Glutamatergic neuron (in vitro differentiated cells): Measurements from ENCODE around the gene SLC66A2. TPM values are rescaled to one million over a fixed set of nuclear protein-coding genes. Genes with fewer than 3 reads are reported as not detected.

ENCODE experiments used
- DNase-seq: peaks from one replicate; pipeline ENCODE4 v3.0.0; 2022
- H3K27ac Mint-ChIP-seq: one replicate; pipeline ENCODE4 v1.8.0; 2020; ENCODE audit warnings: mild to moderate bottlenecking, mixed read lengths, inconsistent platforms; ENCODE audit not compliant: unreplicated experiment
- H3K27me3 Mint-ChIP-seq: one replicate; pipeline ENCODE4 v1.8.0; 2020; ENCODE audit warnings: mild to moderate bottlenecking, moderate library complexity, mixed read lengths, inconsistent platforms; ENCODE audit not compliant: unreplicated experiment
- H3K36me3 Mint-ChIP-seq: one replicate; pipeline ENCODE4 v1.8.0; 2020; ENCODE audit warnings: mild to moderate bottlenecking, mixed read lengths, inconsistent platforms; ENCODE audit not compliant: unreplicated experiment
- H3K4me1 Mint-ChIP-seq: one replicate; pipeline ENCODE4 v1.8.0; 2020; ENCODE audit warnings: mild to moderate bottlenecking, low read depth, mixed read lengths, inconsistent platforms; ENCODE audit not compliant: unreplicated experiment
- H3K4me3 Mint-ChIP-seq: one replicate; pipeline ENCODE4 v1.8.0; 2020; ENCODE audit warnings: mild to moderate bottlenecking, mixed read lengths, inconsistent platforms; ENCODE audit not compliant: unreplicated experiment
- H3K9me3 Mint-ChIP-seq: one replicate; pipeline ENCODE4 v1.8.0; 2020; ENCODE audit warnings: mild to moderate bottlenecking, moderate library complexity, mixed read lengths, inconsistent platforms; ENCODE audit not compliant: unreplicated experiment
- CTCF ChIP-seq: fragments of 200-600 bp; sonication (generic); IDR thresholded peaks from one replicate; pipeline ENCODE4 v1.5.0; 2021; ENCODE audit not compliant: partially characterized antibody, unreplicated experiment
- total RNA-seq: library from RNA; stranded (reverse); fragmentation: NEBNext Ultra II Directional; extraction: Animal tissue kit (Norgen Biotek cat#: 25700); gene quantifications from one replicate; pipeline ENCODE4 v1.2.1, GENCODE V29; 2021; ENCODE audit not compliant: unreplicated experiment

The SLC66A2 gene
- total RNA-seq, 1 donor from 2014 or later = 56.6 TPM

GRCh38 chr18:79988451-79989194 is 37.2 kb upstream of the SLC66A2 start, which contains the start of gene TXNL4A:
Gene TXNL4A, minus strand, starts transcription at chr18:79988563. Its CDS starts 171 bp downstream, at chr18:79988392.
- H3K4me3 Mint-ChIP-seq = peak within 1 kb of the TSS; percentile 95
- peaks cover 7% of the 10 kb centered on the region for H3K9me3 Mint-ChIP-seq
- no peak for TF ChIP-seq CTCF
- H3K27ac Mint-ChIP-seq = peak within 1 kb of the TSS; percentile 97
- DNase-seq = peak; percentile 83
- H3K4me1 Mint-ChIP-seq = peaks cover 16% of the 10 kb centered on the region
- peaks cover 5% of the 10 kb centered on the region for H3K27me3 Mint-ChIP-seq
- H3K36me3 Mint-ChIP-seq = peaks cover 5% of the 10 kb centered on the region

GRCh38 chr18:79988071-79988450 is 36.6 kb upstream of the SLC66A2 start:
- peaks cover 7% of the 10 kb centered on the region for H3K9me3 Mint-ChIP-seq
- H3K4me1 Mint-ChIP-seq = peaks cover 16% of the 10 kb centered on the region
- H3K4me3 Mint-ChIP-seq = peak overlapping the region; percentile 95
- no peak for TF ChIP-seq CTCF
- peak overlapping the region; percentile 91 for H3K27ac Mint-ChIP-seq
- peaks cover 5% of the 10 kb centered on the region for H3K27me3 Mint-ChIP-seq
- DNase-seq = peak; percentile 82
- peaks cover 5% of the 10 kb centered on the region for H3K36me3 Mint-ChIP-seq

DNA sequence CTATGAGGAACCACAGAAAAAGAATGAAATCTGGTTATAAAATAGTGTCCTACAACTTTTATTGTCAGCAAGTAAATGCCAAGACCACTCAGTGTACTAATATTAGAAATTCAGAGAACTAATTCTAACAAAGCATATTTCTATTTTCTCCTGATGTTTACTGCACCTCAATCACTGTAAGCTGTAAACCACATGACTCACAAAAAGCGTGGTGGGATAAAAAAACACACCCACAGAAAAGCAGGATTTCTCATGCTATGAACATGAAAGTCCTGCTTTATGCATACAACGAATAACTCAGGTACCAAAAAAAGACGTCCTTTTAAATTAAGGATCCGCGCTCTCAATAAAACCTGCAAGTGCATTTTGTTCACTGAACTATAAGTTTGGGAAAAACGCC is 36.1 kb upstream of the SLC66A2 start:
- no peak for TF ChIP-seq CTCF
- DNase-seq = no peak
- Mint-ChIP-seq H3K9me3 (peaks cover 7% of the 10 kb centered on the region), H3K4me1 (peaks cover 16% of the 10 kb centered on the region), H3K27ac (peak overlapping the region; percentile 91), H3K36me3 (peaks cover 5% of the 10 kb centered on the region), H3K4me3 (peak overlapping the region; percentile 95), H3K27me3 (peaks cover 3% of the 10 kb centered on the region)

DNA sequence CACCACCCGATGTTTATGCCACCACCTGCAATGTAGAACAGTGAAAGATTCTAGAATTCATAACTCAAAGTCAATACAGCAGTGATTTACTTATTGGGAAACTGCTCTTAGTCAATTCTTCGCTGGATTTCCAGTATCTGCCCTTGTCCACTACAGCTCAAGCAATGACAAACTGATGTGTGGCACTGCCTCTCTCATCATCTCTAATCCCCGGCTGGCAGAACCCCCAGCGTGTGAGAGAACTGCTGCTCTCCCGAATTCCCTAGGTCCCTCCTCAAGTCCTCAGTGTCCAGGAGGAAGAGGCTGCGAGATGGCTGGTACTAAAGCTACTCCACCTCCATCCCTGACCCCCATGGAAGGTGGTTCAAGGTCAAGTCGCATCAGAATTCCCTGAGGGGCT is 35.3 kb upstream of the SLC66A2 start:
- Mint-ChIP-seq H3K27me3 (peaks cover 3% of the 10 kb centered on the region), H3K9me3 (peaks cover 7% of the 10 kb centered on the region), H3K27ac (peak overlapping the region; percentile 53), H3K36me3 (peaks cover 5% of the 10 kb centered on the region), H3K4me3 (peak overlapping the region; percentile 95), H3K4me1 (peaks cover 16% of the 10 kb centered on the region)
- TF ChIP-seq CTCF = no peak
- no peak for DNase-seq

- H3K36me3 Mint-ChIP-seq = peaks cover 5% of the 10 kb centered on the region
- H3K4me3 Mint-ChIP-seq = no peak overlapping the region
- peaks cover 1% of the 10 kb centered on the region for H3K27me3 Mint-ChIP-seq
- peaks cover 18% of the 10 kb centered on the region for H3K4me1 Mint-ChIP-seq
- no peak overlapping the region for H3K27ac Mint-ChIP-seq
- peaks cover 7% of the 10 kb centered on the region for H3K9me3 Mint-ChIP-seq
- no peak for TF ChIP-seq CTCF
- DNase-seq = no peak
These were observed 33.7 kb upstream of the SLC66A2 start for GRCh38 chr18:79985172-79985571.
